Vagina (tissue), 2 donors: ENCODE results near the gene ANKRD2.
"Not testable (repeated sequence)": the region's sequence is repeated elsewhere in the genome, so short reads cannot be mapped to it uniquely, and the experiment has no call there.

ENCODE experiments used
- CTCF ChIP-seq, 3 experiments: fragments of 450-650 bp in 2 of 3; fragments of 200-600 bp in 1 of 3; sonication (generic) in 1 of 3; IDR thresholded peaks; one replicate each; pipeline ENCODE4 v1.5.1; 2017 to 2019; ENCODE audit warnings: antibody characterized with exemption in 3 of 3, mild to moderate bottlenecking in 2 of 3, moderate library complexity in 2 of 3
- POLR2A ChIP-seq, 2 donors: fragments of 450-650 bp; IDR thresholded peaks; one replicate each; pipeline ENCODE4 v1.6.1; 2017; ENCODE audit warnings: antibody characterized with exemption in 2 of 2, mild to moderate bottlenecking in 2 of 2, moderate library complexity in 2 of 2

GRCh38 chr10:97528876-97529275 lies 43.7 kb upstream of the ANKRD2 start:
- TF ChIP-seq CTCF, POLR2A (IDR thresholded peaks at IDR 0.05): not testable (repeated sequence)
